ENCODE results near the gene PRR29. TPM values are rescaled to one million over a fixed set of nuclear protein-coding genes. Genes with fewer than 3 reads are reported as not detected.
A peak's percentile ranks its signal among the peaks of the same experiment; 100 is the strongest.

PRR29 gene
- total RNA-seq, 1 donor from 2014 or later, result 1.5 TPM

- Histone ChIP-seq H3K27ac (no peak overlapping the region), H3K4me1 (peaks cover 0 to 12% of the 10 kb centered on the region in 2 donors), H3K36me3 (no peaks in the 10 kb centered on the region), H3K27me3 (peaks cover 8% of the 10 kb centered on the region), H3K4me3 (no peak overlapping the region), H3K9me3 (no peaks in the 10 kb centered on the region)
- no peak for TF ChIP-seq CTCF (IDR thresholded peaks at IDR 0.05)
- peak in 1 of 2 donors; percentile 58 for DNase-seq (ENCODE audit: low spot score in 2 of 2)
- intact Hi-C loops (cut with DNase I), result no loop called here
Measured at GRCh38 chr17:63996430-63997182, 1.5 kb upstream of the PRR29 start.

- Histone ChIP-seq H3K9me3 (no peaks in the 10 kb centered on the region), H3K27me3 (peaks cover 8% of the 10 kb centered on the region), H3K27ac (no peak overlapping the region), H3K4me3 (peak overlapping the region; percentile 58 to 67), H3K4me1 (peaks cover 0 to 12% of the 10 kb centered on the region in 2 donors), H3K36me3 (no peaks in the 10 kb centered on the region)
- intact Hi-C loops (cut with DNase I), result no loop called here
- peak in 1 of 2 donors; percentile 62 for DNase-seq (ENCODE audit: low spot score in 2 of 2)
- TF ChIP-seq CTCF (IDR thresholded peaks at IDR 0.05), result no peak
Measured at GRCh38 chr17:63997341-63998048, 656 bp upstream of the PRR29 start.

GRCh38 chr17:63998721-63999679 lies 849 bp downstream of the PRR29 start:
- peak in 1 of 2 donors; percentile 53 for DNase-seq (ENCODE audit: low spot score in 2 of 2)
- H3K4me1 ChIP-seq, result peaks cover 0 to 12% of the 10 kb centered on the region in 2 donors
- intact Hi-C loops (cut with DNase I), result no loop called here
- H3K27me3 ChIP-seq, result peaks cover 8% of the 10 kb centered on the region
- no peak for TF ChIP-seq CTCF (IDR thresholded peaks at IDR 0.05)
- H3K36me3 ChIP-seq, result no peaks in the 10 kb centered on the region
- no peaks in the 10 kb centered on the region for H3K9me3 ChIP-seq
- H3K4me3 ChIP-seq, result peak overlapping the region; percentile 58 to 67
- no peak overlapping the region for H3K27ac ChIP-seq

- Histone ChIP-seq H3K27me3 (peaks cover 8% of the 10 kb centered on the region), H3K9me3 (no peaks in the 10 kb centered on the region), H3K4me3 (no peak overlapping the region), H3K36me3 (no peaks in the 10 kb centered on the region), H3K4me1 (peaks cover 0 to 12% of the 10 kb centered on the region in 2 donors), H3K27ac (no peak overlapping the region)
- peak in 1 of 2 donors; percentile 57 for DNase-seq (ENCODE audit: low spot score in 2 of 2)
- intact Hi-C loops (cut with DNase I), result no loop called here
- no peak for TF ChIP-seq CTCF (IDR thresholded peaks at IDR 0.05)
Measured at GRCh38 chr17:63999680-64000531, 1.8 kb downstream of the PRR29 start.

Data from ascending aorta (tissue), 2 donors.